Skeletal muscle tissue (tissue), 4 donors: ENCODE data around the gene UBA1. TPM values are rescaled to one million over a fixed set of nuclear protein-coding genes. Genes with fewer than 3 reads are reported as not detected.

Experiments
- H3K27ac ChIP-seq: one replicate; pipeline ENCODE4 v1.7.0; 2013; ENCODE audit warnings: mild to moderate bottlenecking, low read depth, low read length, inconsistent platforms
- H3K27me3 ChIP-seq, 3 donors: one replicate each; pipeline ENCODE4 v1.7.0; 2013; ENCODE audit warnings: low read length in 3 of 3; ENCODE audit not compliant: control insufficient read depth in 3 of 3, insufficient read depth in 3 of 3
- H3K36me3 ChIP-seq, 3 donors: one replicate each; pipeline ENCODE4 v1.7.0; 2013; ENCODE audit warnings: low read length in 3 of 3; ENCODE audit not compliant: control insufficient read depth in 3 of 3, insufficient read depth in 3 of 3
- H3K4me1 ChIP-seq, 3 donors: one replicate each; pipeline ENCODE4 v1.7.0; 2013; ENCODE audit warnings: low read length in 3 of 3, mild to moderate bottlenecking in 3 of 3; ENCODE audit not compliant: control insufficient read depth in 3 of 3, insufficient read depth in 3 of 3
- H3K4me3 ChIP-seq, 3 donors: one replicate each; pipeline ENCODE4 v1.7.0; 2013; ENCODE audit warnings: low read length in 3 of 3
- H3K9ac ChIP-seq, 3 donors: one replicate each; pipeline ENCODE4 v1.7.0; 2013; ENCODE audit warnings: low read length in 3 of 3, mild to moderate bottlenecking in 3 of 3, moderate library complexity in 2 of 3, low read depth in 1 of 3
- H3K9me3 ChIP-seq, 3 donors: one replicate each; pipeline ENCODE4 v1.7.0; 2013; ENCODE audit warnings: low read length in 3 of 3; ENCODE audit not compliant: control insufficient read depth in 3 of 3
- total RNA-seq: library from RNA; depleted of rRNA; stranded (reverse); fragments of >200 nt; gene quantifications from one replicate; pipeline ENCODE4 v1.2.3, GENCODE V29; 2014
- donor health status: Osteomylitis.

The UBA1 gene
- 57.4 TPM for total RNA-seq

DNA sequence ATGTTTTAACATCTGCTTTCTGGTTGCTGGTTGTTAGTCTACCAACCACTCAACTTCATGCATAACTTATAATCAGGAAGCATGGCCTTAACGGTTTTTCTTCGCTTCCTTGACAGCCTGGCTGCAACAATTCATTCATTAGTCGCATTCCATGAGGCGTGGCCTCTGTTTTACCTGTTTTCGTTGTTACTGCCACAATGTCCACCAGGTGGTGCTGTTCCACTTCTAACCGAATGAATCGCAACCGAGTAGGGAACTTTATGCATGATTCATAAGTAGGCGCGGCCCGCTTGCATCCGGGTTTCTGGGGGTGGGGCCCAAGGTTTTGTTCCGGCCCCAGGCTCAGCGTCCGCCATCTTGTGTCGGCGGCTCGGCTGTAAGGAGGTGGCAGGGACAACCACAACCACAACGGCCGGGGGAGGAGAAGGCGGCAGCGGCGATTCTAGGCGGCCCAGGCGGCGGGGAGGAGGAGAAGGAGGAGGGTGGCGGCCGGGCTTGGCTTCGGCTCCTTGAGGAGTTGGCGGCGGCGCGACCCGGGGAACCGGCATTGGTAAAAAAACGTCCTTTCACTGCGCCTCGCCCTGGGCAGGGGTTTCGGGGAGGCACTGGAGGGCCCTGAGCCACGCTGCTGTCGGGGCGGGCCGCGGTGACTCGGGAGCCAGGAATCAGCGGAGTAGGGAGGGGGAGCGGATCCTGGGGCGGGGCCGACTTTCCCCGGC is at the start of gene UBA1:
Gene UBA1, plus strand, starts transcription at position 355 of the 719 bp plus-strand sequence. CDS start 4,974 bp downstream, outside the sequence.
- no peaks in the 10 kb centered on the region for H3K9me3 ChIP-seq
- H3K9ac ChIP-seq: peak within 1 kb of the TSS; percentile 89 to 99 (median 96)
- H3K36me3 ChIP-seq: peaks cover 4 to 12% (median 5%) of the 10 kb centered on the region in 3 donors
- H3K4me1 ChIP-seq: peaks cover 43 to 59% (median 52%) of the 10 kb centered on the region in 3 donors
- peak within 1 kb of the TSS; percentile 76 to 91 (median 76) for H3K4me3 ChIP-seq
- peak within 1 kb of the TSS; percentile 99 for H3K27ac ChIP-seq
- peaks cover 0 to 5% (median 0%) of the 10 kb centered on the region in 3 donors for H3K27me3 ChIP-seq

DNA sequence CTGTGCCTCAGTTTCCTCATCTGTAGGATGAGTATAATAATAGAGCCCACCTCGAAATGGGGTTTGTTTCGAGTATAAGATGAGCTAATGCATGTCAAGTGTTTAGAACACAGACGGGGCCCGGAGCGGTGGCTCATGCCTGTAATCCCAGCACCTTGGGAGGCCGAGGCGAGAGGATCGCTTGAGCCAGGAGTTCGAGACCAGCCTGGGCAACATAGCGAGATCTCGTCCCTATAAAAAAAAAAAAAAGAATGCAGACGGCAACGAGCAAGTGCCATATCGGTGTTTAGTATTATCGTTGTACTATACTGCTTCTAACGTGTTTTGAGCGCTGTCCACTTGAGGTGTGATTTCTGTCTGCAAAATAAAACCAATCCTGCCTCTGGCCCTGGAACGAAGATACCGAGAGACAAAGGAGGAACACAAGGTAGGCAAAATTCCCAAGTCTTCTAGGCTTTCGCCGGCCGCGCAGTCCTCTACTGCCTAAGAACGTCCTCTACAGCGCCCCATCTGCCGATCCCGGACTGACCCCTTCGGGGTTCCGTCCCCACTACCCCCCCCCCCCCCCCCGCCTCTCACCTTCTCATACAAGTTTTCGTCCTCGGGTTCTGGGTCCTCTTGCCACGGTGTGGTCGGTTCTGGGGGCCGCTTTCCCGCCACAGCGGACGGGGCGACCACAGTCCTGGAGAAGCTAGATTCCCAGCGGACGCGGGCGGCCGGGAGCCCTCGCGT is 49.6 kb upstream of the UBA1 start:
- Histone ChIP-seq H3K9me3 (no peaks in the 10 kb centered on the region), H3K27me3 (peaks cover 0 to 13% (median 0%) of the 10 kb centered on the region in 3 donors), H3K27ac (peak overlapping the region; percentile 93), H3K4me3 (peak overlapping the region; percentile 78 to 89 (median 85)), H3K9ac (peak overlapping the region; percentile 63 to 90 (median 88)), H3K4me1 (peaks cover 16 to 22% (median 21%) of the 10 kb centered on the region in 3 donors), H3K36me3 (peaks cover 5 to 12% (median 9%) of the 10 kb centered on the region in 3 donors)

DNA sequence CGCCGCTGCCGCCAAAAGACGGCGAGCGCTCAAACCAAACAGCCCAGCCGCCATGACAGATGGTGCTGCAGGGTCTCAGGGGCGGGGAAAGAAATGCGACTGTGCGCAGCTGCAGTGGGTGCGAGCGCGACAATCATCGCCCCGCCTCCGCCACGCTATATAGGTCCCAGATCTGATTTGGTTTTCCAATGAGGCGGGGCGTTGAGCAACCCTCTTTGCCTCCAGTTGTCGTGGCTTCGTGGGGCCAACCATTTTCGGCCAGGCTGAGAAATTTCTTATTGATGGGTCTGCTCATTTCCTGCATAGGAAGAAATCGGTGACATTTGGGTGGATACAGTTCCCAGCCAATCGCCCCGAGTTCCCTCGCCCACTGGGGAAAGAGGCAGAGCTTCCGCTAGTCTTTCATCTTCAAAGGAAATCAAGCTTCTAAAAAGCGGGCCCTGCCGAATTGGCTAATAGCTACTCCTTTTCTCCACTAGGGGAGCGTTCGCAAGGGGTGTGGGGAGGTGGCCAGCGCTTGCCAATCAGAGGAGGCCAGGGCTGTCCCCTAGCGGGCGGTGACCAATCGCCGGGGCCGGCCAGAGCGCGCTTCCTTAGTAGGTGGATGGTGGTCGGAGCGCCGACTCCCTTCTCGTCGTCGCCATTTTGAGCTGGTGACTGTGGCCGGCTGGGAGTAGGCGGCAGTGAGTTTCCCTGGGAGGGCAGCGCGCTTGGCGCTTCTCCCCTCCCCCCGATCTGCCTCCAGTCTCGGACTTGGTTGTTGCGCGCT is 48.8 kb upstream of the UBA1 start, which contains the start of the genes NDUFB11 and RBM10:
Gene NDUFB11, minus strand, starts transcription at position 77 of the 769 bp plus-strand sequence. Its CDS starts 23 bp downstream, at position 54.
Gene RBM10, plus strand, starts transcription at position 596 of the 769 bp plus-strand sequence. CDS start 2,261 bp downstream, outside the sequence.
- H3K9ac ChIP-seq: peak within 1 kb of the TSS; percentile 82 to 90 (median 90)
- H3K27ac ChIP-seq: peak within 1 kb of the TSS; percentile 93
- H3K9me3 ChIP-seq: no peaks in the 10 kb centered on the region
- peaks cover 16 to 22% (median 21%) of the 10 kb centered on the region in 3 donors for H3K4me1 ChIP-seq
- peaks cover 5 to 12% (median 9%) of the 10 kb centered on the region in 3 donors for H3K36me3 ChIP-seq
- H3K27me3 ChIP-seq: peaks cover 0 to 13% (median 0%) of the 10 kb centered on the region in 3 donors
- H3K4me3 ChIP-seq: peak within 1 kb of the TSS; percentile 80 to 89 (median 85)

DNA sequence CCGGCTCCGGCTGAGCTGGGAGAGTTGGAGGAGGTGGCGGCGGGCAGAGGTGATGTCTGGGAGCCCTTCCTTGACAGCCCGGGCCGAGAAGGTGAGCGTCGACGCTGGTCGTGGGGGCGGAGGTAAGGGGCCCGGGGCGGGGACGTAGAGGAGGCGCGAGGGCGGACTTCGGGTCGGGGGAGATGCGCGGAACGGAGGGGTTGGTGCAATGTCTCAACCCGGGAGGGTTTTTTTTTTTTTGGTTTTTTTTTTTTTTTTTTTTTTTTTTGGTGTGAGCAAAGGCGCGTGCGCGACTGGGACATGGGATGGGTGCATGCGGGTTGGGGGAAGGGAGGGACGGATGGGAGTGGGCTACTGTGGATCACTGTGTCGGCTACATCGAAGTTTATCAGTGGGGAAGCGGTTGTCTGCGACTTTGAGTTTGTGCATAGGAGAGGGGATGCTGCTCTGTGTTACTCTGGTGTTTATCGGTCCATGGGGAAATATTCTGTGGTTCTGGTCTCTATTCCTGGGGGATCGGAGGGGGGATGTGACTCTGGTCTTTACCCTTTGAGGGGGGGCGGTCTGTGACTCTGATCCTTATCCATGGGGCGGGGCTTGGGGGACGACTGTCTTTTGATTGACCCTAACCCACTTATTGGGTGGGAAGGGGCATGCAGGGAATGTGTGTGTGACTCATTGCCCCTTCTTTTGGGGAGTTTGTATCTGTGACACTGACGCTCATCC is 48.1 kb upstream of the UBA1 start:
- peaks cover 16 to 22% (median 21%) of the 10 kb centered on the region in 3 donors for H3K4me1 ChIP-seq
- peaks cover 5 to 12% (median 9%) of the 10 kb centered on the region in 3 donors for H3K36me3 ChIP-seq
- H3K9me3 ChIP-seq: peaks cover 0 to 2% (median 0%) of the 10 kb centered on the region in 3 donors
- H3K27ac ChIP-seq: peak overlapping the region; percentile 93
- peak overlapping the region; percentile 82 to 90 (median 90) for H3K9ac ChIP-seq
- peak overlapping the region; percentile 68 to 85 (median 80) for H3K4me3 ChIP-seq
- peaks cover 0 to 9% (median 0%) of the 10 kb centered on the region in 3 donors for H3K27me3 ChIP-seq

DNA sequence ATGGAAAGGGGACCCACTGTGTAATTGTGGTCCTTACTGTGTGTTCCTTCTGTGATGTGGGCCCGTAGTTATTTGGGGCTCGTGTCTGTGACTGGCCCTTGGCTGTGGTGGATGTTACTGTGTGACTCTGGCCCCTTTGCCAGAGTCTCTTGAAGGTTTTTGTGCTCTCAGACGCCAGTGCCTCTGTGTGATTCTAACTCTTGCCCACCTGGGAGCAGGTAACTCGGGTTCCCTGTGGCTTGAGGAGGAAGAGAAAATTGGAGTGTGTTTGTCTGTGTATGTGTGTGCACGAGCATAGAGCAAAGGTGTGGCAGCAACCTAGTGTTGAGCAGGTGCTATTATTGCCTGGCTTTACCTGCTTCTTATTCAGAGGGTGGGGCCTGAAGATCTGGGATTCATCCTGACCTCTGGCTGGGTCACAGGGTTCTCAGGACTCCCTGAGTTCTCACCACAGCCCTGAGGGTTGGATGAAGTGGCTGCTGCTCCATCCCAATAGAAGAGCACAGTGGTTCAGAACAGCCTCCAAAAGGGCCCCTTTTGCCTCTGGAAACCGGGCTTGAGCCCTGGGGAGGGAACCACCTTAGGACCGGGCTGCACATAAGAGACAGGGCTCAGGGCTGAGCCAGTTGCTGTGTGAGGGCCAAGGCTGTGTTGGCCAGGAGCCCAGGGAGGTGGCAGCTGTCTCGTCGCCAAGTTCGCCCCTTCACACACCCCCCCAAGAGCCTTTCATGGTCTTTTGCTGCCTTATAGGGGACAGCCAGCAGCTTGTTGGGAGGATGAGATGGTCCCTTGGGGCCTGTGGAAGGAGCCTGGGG is 47.3 kb upstream of the UBA1 start:
- Histone ChIP-seq H3K4me3 (peak overlapping the region; percentile 68 to 85 (median 80)), H3K27ac (peak overlapping the region; percentile 93)

DNA sequence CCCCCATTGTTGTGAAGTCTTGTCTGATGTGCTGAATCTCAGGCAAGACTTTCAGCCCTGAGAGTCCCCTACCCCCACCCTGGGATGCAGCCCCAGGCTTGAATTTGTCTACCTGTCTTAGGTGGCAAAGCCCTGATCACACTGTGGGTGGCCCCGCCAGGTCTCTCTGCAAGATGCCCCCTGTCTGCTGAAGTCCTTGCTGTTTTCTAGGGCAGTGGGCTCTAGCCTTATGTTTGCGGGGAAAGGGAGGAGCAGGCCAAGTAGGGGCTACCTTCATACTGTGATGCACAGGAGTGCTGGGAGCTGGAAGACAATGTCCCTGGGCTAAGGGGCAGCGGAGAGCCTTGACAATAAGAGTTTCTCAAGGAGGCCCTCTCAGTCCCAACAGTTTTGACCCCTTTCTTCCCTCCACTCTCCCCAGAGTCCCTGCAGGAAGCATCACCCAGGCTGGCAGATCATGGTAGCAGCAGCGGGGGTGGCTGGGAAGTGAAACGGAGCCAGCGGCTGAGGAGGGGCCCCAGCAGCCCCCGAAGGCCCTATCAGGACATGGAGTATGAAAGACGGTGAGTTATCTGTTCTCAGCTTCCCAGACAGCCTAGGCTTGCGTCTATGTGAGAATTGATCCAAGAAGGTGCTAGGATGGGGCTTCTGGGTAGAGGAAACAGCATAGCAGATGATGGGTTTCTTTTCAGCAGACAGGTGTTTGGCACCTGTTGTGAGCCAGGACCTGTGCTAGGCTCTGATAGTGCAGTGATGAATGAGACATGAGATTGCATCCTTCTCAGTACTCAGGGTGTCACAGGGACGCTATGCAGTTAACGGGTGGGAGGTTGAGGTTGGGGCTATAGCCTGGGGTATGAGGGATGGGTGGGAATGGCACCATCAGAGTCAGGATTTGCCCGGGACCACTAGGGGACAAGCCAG is 46.4 kb upstream of the UBA1 start:
- H3K27me3 ChIP-seq: peaks cover 0 to 6% (median 0%) of the 10 kb centered on the region in 3 donors
- H3K4me3 ChIP-seq: peak overlapping the region in 1 of 3 donors; percentile 85

More for the DNA sequence above, 47.3 kb upstream of the UBA1 start:
- peak overlapping the region; percentile 82 to 90 (median 90) for H3K9ac ChIP-seq
- peaks cover 16 to 22% (median 21%) of the 10 kb centered on the region in 3 donors for H3K4me1 ChIP-seq
- peaks cover 0 to 2% (median 0%) of the 10 kb centered on the region in 3 donors for H3K9me3 ChIP-seq
- H3K36me3 ChIP-seq: peaks cover 5 to 9% (median 8%) of the 10 kb centered on the region in 3 donors
- H3K27me3 ChIP-seq: peaks cover 0 to 6% (median 0%) of the 10 kb centered on the region in 3 donors

DNA sequence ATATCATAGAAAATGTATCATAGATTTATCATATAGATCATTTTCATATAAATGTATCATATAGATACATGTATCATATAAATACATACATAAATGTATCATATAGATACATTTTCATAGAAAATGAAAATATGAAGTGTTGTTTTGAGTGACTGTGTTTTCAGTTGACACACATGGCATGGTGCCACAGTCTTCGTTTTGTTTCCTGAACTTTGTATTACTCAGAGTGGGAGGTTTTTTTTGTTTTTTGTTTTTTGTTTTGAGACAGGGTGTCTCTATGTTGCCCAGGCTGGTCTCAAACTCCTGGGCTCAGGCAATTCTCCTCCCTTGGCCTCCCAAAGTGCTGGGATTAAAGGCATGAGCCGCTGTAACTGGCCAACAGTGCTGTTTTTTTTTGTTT is 44.7 kb upstream of the UBA1 start:
- no peaks in the 10 kb centered on the region for H3K36me3 ChIP-seq
- peaks cover 0 to 6% (median 0%) of the 10 kb centered on the region in 3 donors for H3K27me3 ChIP-seq
- no peak overlapping the region for H3K27ac ChIP-seq
- peaks cover 12 to 20% (median 18%) of the 10 kb centered on the region in 3 donors for H3K4me1 ChIP-seq
- H3K9me3 ChIP-seq: peaks cover 0 to 2% (median 0%) of the 10 kb centered on the region in 3 donors
- no peak overlapping the region for H3K9ac ChIP-seq
- H3K4me3 ChIP-seq: no peak overlapping the region

More for the DNA sequence above, 46.4 kb upstream of the UBA1 start:
- Histone ChIP-seq H3K27ac (peak overlapping the region; percentile 93), H3K9ac (peak overlapping the region in 2 of 3 donors; percentile 82 to 90), H3K9me3 (peaks cover 0 to 2% (median 0%) of the 10 kb centered on the region in 3 donors), H3K36me3 (peaks cover 2 to 4% (median 4%) of the 10 kb centered on the region in 3 donors), H3K4me1 (peaks cover 16 to 22% (median 21%) of the 10 kb centered on the region in 3 donors)
